HG02885 (cell line): ENCODE measurements around the gene TRIM59.

Source experiments
- ATAC-seq: cut with Tn5 transposase; IDR thresholded peaks from one replicate; pipeline ENCODE4 v1.9.1; 2021; ENCODE audit warnings: mild to moderate bottlenecking; ENCODE audit not compliant: unreplicated experiment, poor library complexity

The TRIM59 gene

DNA sequence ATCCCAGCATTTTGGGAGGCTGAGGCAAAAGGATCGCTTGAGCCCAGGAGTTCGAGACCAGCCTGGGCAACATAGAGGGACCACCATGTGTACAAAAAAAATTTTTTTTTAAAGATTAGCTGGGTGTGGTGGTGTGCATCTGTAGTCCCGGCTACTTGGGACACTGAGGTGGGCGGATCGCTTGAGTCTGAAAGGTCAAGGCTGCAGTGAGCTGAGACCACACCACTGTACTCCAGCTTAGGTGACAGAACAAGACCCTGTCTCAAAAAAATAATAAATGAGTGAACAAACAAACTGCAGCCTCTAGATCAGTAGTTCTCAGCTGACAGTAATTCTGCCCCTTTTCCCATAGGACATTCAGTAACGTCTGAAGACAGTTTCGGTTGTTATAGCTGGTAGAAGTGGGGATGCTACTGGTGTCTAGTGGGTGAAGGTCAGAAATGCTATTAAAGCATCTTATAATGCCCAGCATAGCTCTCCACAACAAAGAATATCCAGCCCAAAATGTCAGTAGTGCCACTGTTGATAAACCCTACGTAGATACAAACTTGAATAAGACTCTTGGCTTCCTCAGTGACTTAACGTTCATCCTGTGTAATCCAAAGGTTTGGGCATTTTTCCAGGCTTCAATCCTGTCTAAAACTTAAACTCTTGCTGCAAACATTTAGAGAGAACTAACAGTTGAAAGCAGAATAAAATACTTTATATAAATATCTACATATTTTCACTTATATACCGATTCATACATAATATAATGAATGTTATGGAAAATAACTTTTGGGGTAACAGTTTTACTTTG is 39.6 kb downstream of the TRIM59 start:
- no peak for ATAC-seq

DNA sequence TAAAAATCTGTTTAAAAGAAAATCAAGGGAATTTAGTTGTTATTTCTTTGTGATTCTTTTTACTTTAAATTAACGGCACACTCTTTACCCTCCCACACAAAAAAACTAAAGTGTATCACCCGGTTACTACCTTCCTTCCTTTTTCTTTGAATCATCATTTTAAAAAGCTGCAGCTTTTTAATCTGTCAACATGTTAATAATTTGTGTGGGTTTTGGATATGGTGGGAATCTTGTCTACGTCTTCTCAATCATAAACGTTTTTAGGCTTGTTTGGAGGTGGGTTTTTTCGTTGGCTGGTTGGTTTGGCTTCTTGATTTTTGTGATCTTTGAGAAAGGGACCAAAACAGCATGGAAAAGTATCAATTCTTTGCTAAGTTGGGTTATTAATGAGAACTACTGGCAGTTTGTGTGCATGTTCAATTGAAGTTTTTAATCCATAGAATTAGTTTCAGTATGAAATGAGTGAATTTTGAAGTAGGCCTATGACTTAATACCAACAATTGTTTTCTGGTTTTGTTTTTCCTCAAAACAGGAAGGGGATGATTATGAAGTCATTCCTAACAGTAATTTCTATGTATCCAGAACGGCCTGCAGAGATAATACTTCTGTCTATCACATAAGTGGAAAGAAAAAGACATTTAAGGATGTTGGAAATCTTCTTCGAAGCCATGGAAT is 45.7 kb downstream of the TRIM59 start:
- ATAC-seq, result no peak

DNA sequence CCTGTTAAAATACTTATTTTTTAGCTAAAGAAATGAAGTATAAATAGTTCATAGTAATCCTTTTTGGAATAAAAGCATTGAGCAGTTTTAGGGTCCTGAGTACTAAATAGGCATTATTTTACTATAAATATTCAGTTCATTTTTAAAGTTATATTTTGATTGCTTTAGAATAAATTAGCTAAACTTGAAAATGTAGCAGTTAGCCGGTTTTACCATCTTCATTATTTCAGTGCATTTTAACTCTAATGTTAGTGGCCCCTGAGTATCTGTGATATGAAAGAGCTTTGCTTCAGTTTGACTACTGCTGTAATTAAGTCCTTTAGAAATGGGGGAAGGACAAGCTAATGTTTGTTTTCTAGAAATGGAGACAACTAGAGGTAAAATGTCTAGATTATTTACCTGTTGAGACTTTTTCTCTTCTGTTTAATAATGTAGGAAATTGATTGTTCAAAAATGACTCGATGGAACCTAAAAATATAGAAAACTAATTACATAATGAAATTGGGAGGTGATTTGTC is 46.5 kb downstream of the TRIM59 start:
- ATAC-seq, result no peak

DNA sequence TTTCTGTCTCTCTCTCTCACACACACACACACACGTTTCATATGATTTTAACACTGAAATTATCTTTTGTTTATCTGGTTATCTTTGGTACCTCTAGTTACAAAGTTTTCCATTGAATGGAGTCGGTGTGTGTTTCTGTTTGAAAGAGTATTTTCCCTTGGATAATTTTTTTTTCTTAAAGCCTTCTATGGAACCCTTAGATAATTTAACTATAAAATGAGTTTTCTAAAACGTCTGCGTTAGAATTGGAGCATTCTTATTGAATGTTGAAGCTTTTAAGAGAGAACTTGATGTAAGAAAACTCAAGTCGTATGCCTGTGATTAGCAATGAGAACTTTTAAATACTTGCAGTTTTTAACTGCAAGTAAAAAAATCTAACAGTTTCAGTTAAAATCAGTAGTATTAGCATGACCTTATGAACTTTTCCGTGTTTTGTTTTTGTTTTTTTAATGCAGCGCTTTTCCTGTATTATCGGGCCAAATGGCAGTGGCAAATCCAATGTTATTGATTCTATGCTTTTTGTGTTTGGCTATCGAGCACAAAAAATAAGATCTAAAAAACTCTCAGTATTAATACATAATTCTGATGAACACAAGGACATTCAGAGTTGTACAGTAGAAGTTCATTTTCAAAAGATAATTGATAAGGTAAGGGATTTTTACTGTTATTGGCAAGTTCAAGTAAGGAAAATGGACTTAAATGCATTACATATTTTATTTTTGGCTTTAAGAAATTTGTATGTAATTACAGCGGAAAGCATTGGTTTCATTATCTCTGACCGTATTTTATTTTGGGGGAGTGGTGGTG is 47.2 kb downstream of the TRIM59 start:
- ATAC-seq, result no peak

DNA sequence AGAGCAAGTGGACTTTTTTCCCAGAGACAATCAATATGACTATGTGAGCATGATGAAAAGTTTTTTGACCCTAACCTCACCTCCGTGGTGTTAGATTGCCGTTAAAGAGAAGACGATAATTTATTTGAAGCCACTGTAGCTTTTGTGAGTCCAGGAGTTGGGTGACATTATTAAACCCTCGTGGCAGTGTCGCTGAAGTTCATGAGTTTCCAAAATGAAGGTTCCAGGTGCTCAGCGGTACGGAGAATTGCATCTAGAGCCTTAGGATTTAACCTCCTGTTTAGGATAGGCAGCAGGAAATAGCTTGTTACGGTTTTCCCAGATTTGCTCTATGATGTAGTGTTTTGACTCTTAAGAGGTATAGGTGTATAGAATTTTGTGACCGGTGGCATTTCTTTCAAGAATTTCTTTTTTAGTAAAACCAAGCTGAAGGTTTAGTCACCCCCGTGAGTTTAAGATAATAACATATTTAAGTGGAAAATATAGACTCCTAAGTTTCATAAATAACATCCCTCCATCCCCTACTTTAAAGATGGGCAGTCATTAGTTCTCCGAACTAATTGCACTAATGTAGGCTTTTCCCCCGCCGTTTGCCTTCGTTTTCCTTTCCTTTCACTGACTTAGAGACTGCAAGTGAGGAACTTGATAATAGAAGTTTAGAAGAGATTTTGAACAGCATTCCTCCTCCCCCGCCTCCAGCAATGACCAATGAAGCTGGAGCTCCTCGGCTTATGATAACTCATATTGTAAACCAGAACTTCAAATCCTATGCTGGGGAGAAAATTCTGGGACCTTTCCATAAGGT is 48.1 kb downstream of the TRIM59 start:
- no peak for ATAC-seq

DNA sequence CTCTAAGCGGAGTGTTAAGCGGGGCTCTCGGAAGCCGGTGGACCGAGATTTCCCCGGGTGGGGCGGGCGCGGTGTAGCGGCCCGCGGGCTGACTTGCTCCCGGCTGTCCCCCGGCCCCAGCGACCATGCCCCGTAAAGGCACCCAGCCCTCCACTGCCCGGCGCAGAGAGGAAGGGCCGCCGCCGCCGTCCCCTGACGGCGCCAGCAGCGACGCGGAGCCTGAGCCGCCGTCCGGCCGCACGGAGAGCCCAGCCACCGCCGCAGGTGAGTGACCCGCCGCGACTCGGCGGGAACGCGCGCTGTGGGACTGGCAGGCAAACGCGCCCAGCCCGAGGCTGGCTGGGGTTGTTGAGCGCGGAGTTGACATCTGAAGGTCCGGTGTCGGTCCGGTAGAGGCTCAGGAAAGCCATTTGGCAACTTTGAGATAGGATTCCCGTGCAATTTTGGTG is 48.9 kb downstream of the TRIM59 start:
- no peak for ATAC-seq

DNA sequence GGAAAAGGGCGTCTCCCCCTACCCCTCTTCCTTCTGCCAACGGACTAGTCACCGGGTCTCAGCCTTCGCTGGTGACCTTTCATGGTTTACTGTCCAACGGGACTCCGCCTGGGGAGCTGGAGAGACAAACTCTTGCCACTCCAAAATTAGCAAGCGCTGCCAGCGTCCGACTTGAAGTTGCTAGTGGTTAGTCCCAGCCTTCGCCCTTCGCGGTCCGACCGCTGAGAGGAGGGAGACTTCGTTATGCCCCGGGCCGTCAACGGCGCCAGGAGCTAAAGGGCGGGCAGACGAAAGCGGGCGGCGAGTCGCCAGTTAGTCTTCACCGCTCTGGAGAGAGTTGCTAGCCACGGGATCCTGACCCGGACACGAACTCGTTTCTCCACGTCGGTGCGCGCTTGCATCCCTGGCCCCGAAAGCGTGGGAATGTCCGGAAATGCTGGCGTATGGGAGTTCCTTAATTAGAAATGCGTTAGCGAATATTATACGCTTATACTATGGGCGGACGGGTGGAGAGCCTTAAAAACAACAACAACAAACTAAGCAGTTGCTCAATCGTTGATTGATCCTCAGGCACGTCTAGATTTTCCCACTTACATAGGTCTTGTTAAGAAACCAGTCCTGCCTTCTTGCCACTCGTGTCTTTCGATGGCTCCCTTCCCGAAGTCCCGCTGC is 49.4 kb downstream of the TRIM59 start:
- peak; percentile 6 for ATAC-seq

DNA sequence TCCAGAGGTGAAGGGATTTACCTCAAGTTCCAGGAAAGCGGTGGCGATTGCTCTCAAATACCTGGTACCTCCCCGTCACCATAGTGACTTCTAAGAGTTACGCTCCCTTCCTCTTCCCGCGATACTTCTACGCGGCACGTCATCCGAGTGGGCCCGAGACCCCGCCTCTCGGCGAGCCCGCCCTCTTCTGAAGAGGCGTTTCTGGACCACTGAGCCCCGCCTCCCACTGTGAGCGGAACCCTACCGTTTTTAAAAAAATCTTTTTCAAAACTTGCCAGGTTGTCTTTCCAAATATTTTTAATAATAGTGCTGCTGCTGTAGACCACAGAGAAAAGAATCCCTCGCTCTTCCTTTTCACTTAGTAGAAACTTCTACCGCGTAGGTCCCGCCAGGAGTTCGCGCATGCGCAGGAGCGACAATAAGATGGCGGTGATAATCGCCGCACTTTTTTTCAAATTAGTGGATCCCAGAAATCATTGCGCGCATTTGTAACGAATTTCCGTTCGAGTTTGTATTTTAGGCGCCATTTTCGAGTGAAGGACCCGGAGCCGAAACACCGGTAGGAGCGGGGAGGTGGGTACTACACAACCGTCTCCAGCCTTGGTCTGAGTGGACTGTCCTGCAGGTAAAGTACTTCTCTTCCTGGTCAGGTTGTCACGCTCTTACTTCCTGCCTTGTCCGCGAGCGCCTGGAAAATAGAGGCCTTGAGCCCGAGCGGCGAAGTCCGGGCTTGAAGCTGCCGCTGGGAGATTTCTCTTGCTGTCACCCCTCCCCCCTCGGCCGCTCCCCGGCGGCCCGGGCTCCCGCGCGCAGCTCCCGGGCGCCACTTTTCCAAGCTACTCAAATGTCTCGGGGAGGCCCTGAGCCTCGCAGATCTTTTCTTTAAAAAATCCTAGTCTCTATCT is 50.2 kb downstream of the TRIM59 start, which contains the start of the genes IFT80 and SMC4:
Gene IFT80 (minus strand): TSS at position 101 of the 905 bp plus-strand sequence. CDS start 14,625 bp downstream, outside the sequence.
Gene SMC4 (plus strand): TSS at position 526 of the 905 bp plus-strand sequence. CDS start 1,177 bp downstream, outside the sequence.
- peak; percentile 94 for ATAC-seq

DNA sequence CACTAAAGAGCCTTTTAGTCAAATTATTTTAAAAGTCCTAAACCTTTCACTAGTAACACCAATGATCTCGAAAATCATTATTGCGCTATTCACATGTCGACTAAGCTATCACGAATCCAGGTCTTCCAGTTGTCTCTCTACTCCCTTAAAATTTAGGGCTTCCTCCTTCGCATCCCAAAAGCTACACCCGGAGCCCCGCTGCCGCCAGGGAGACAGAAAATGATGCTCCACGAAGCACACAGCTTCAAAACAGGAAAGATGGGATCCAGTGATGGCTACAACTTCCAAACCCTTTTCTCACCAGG is 50.8 kb downstream of the TRIM59 start:
- peak; percentile 9 for ATAC-seq

DNA sequence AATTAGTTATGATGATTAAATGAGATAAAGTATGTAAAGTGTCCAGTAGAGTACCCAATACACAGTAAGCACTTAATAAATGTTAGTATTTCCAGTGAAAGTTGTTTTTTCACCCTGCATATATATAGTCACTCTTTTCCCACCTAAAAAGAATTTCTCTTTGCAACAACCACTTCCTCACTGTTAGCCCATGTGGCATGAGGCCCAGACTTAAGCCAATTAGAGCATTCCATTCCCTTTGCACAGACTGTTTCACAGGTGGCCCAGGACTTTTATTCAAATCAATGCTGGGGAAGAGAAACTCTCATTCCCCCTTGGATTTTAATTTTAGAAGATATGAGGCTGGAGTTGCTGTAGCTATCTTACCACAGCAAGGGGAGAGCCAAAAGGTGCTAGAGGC is 54.3 kb downstream of the TRIM59 start:
- no peak for ATAC-seq

DNA sequence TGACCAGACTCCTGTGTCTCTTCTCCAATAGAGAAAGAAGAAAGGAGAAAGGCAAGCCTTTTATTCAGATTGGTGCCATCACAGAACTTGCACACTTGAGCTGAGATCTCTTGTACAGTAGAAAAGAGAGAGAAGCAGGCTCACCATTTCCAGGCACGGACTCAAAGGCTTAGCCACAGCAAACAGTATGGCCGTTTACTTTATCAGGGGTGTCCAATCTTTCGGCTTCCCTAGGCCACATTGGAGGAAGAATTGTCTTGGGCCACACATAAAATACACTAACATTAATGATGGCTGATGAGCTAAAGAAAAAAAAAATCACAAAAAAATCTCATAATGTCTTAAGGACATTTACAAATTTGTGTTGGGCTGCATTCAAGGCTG is 55.6 kb downstream of the TRIM59 start:
- ATAC-seq, result no peak

DNA sequence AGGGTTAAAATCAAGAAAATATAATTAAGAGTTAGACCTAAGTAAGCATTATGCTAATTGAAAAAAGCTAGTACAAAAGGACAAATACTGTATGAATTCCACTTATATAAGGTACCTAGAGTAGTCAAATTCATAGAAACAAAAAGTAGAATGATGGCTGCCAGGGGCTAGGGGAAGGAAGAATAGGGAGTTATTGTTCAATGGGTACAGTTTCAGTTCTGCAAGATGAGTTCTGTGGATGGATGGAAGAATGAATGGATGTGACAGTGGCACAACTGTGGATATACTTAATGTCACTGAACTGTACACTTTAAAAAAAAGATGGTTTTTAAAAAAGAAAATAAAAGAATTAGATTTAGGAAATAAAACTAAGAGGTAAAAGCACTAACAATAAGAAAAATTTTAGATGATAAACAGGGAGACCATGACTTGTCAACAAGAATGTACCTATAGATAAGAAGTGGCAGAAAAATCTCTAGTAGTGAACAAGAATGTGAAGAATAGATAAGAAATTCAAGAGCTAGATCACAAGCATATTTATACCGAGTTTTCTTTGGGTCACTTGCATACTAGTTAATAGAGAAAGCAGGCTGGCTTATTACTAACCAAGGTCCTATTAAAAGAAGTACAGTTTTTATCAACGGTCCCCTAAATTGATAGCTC is 56.1 kb downstream of the TRIM59 start:
- ATAC-seq, result no peak

DNA sequence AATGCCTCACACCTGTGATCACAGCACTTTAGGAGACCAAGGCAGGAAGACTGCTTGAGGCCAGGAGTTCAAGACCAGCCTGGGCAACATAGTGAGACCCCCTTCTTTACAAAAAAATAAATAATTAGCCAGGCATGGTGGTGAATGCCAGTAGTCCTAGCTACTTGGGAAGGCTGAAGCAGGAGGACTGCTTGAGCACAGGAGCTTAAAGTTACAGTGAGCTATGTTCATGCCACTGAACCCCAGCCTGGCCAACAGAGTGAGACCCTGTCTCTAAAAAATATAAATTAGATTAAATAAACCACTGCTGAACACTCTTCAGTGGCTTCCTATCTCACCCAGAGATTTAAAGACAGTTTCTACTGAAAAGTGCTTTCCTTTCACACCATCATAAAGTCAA is 56.8 kb downstream of the TRIM59 start:
- no peak for ATAC-seq

DNA sequence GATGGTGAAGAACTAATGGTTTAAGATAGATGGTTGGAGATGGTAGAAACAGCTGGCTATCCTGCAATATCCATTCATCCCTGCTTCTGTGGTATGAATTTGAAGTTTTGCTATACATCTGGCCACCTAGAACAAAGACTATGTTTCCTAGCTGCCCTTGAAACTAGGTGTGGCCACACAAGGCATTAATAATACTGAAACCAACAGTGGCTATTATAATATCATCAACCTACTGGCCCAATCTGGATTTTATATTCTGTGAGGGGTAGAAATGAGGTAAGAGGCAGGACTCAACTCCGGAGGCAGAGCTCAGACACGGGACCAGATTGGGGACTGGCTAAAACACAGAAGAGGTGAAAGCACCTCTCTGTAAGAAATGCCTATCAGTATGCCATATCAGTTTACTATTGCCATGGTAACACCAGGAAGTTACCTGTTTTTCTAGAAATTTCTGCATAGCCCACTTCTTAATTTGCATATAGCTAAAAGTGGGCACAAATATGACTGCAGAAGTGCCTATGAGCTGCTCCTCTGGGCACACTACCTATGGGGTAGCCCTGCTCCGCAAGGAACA is 58.9 kb downstream of the TRIM59 start:
- ATAC-seq, result no peak
